IMR-90 (cell line): Measurements from ENCODE around the gene EIF3L. TPM values are rescaled to one million over a fixed set of nuclear protein-coding genes. Genes with fewer than 3 reads are reported as not detected.

Experiments
- ATAC-seq: fragments of 200-7000 bp; cut with Tn5 transposase; 2 replicates; pipeline ENCODE4 v1.9.1; 2020; ENCODE audit warnings: low read depth, mild to moderate bottlenecking, moderate library complexity
- BruUV-seq: library from RNA; stranded (reverse); fragments of 400-500 nt; replicated peaks from 2 replicates; lab custom pipeline; 2021; lab: Mats Ljungman, UMichigan
- CTCF ChIA-PET: fragments of 300-600 bp; formaldehyde crosslinking; extraction: SDS; loops from one replicate; lab custom pipeline; 2021; ENCODE audit warnings: antibody characterized with exemption; lab: Yijun Ruan, JAX
- POLR2A ChIA-PET: fragments of 300-600 bp; sonication (Branson Sonifier 250); formaldehyde crosslinking; loops from one replicate; lab custom pipeline; 2022; ENCODE audit warnings: antibody characterized with exemption; ENCODE audit not compliant: unreplicated experiment; lab: Charles Lee
- DNase-seq: peaks from one replicate; pipeline ENCODE4 v3.0.0; 2013
- H2AFZ ChIP-seq: replicated peaks from 2 replicates; pipeline ENCODE3; 2013; ENCODE audit warnings: low read length, mild to moderate bottlenecking; ENCODE audit not compliant: poor library complexity
- H2AK5ac ChIP-seq: 2 replicates; pipeline ENCODE4 v1.6.1; 2013; ENCODE audit warnings: low read depth, low read length, inconsistent platforms
- H2AK9ac ChIP-seq: replicated peaks from 2 replicates; pipeline ENCODE3; 2013; ENCODE audit warnings: mild to moderate bottlenecking, low read depth, low read length, moderate library complexity; ENCODE audit not compliant: poor library complexity
- H2BK120ac ChIP-seq: 2 replicates; pipeline ENCODE4 v1.6.1; 2013; ENCODE audit warnings: low read depth, low read length, inconsistent platforms
- H2BK15ac ChIP-seq: 3 replicates; pipeline ENCODE4 v1.6.1; 2013; ENCODE audit warnings: low read depth, low read length, inconsistent platforms
- H2BK20ac ChIP-seq: 2 replicates; pipeline ENCODE4 v1.6.1; 2013; ENCODE audit warnings: low read depth, mild to moderate bottlenecking, inconsistent platforms, low read length, moderate library complexity
- H2BK5ac ChIP-seq: 2 replicates; pipeline ENCODE4 v1.6.1; 2013; ENCODE audit warnings: mild to moderate bottlenecking, low read depth, low read length, inconsistent platforms; ENCODE audit not compliant: poor library complexity, severe bottlenecking
- H3K14ac ChIP-seq: replicated peaks from 2 replicates; pipeline ENCODE4 v1.6.1; 2013; ENCODE audit warnings: low read depth, low read length, inconsistent platforms
- H3K18ac ChIP-seq: 2 replicates; pipeline ENCODE4 v1.6.1; 2013; ENCODE audit warnings: low read depth, low read length, control low read depth
- H3K23ac ChIP-seq: 2 replicates; pipeline ENCODE4 v1.6.1; 2013; ENCODE audit warnings: low read depth, low read length, inconsistent platforms
- H3K27ac ChIP-seq: 2 replicates; pipeline ENCODE4 v1.5.1; 2013; ENCODE audit warnings: mild to moderate bottlenecking, control low read depth, low read length; ENCODE audit not compliant: insufficient read depth
- H3K27me3 ChIP-seq: 2 replicates; pipeline ENCODE4 v1.6.1; 2013; ENCODE audit warnings: low read length; ENCODE audit not compliant: control insufficient read depth, insufficient read depth
- H3K36me3 ChIP-seq: 2 replicates; pipeline ENCODE4 v1.6.1; 2013; ENCODE audit warnings: low read length, mixed read lengths; ENCODE audit not compliant: control insufficient read depth, insufficient read depth
- H3K4ac ChIP-seq: 2 replicates; pipeline ENCODE4 v1.6.1; 2013; ENCODE audit warnings: low read depth, low read length, inconsistent platforms
- H3K4me1 ChIP-seq: 2 replicates; pipeline ENCODE4 v1.6.1; 2013; ENCODE audit warnings: low read length, mixed read lengths; ENCODE audit not compliant: control insufficient read depth, insufficient read depth
- H3K4me2 ChIP-seq: 2 replicates; pipeline ENCODE4 v1.6.1; 2013; ENCODE audit warnings: low read depth, mild to moderate bottlenecking, control low read depth, low read length, moderate library complexity
- H3K4me3 ChIP-seq: 2 replicates; pipeline ENCODE4 v1.5.1; 2013; ENCODE audit warnings: low read depth, mild to moderate bottlenecking, control low read depth, low read length, moderate library complexity; ENCODE audit not compliant: insufficient read depth
- H3K56ac ChIP-seq: 2 replicates; pipeline ENCODE4 v1.6.1; 2013; ENCODE audit warnings: low read length, inconsistent platforms; ENCODE audit not compliant: insufficient read depth; ENCODE audit errors: extremely low read depth
- H3K79me1 ChIP-seq, 2 experiments: 2 replicates each; pipeline ENCODE4 v1.6.1; 2013; ENCODE audit warnings: low read length in 2 of 2, inconsistent platforms in 1 of 2, low read depth in 1 of 2
- H3K9ac ChIP-seq: 2 replicates; pipeline ENCODE4 v1.6.1; 2013; ENCODE audit warnings: low read depth, low read length, control low read depth
- H3K9me1 ChIP-seq: 2 replicates; pipeline ENCODE4 v1.6.1; 2013; ENCODE audit warnings: low read length, inconsistent platforms; ENCODE audit not compliant: insufficient read depth
- H3K9me3 ChIP-seq: 2 replicates; pipeline ENCODE4 v1.6.1; 2013; ENCODE audit warnings: low read length; ENCODE audit not compliant: control insufficient read depth, insufficient read depth
- H4K20me1 ChIP-seq: 2 replicates; pipeline ENCODE4 v1.6.1; 2013; ENCODE audit warnings: low read length, inconsistent platforms; ENCODE audit not compliant: insufficient read depth
- H4K5ac ChIP-seq: 2 replicates; pipeline ENCODE4 v1.6.1; 2013; ENCODE audit warnings: mild to moderate bottlenecking, low read depth, low read length, control low read depth
- H4K8ac ChIP-seq, 2 experiments: 2 replicates each; pipeline ENCODE4 v1.6.1; 2013; ENCODE audit warnings: low read depth in 2 of 2, low read length in 2 of 2, control low read depth in 1 of 2, inconsistent platforms in 1 of 2
- H4K91ac ChIP-seq: 2 replicates; pipeline ENCODE4 v1.6.1; 2013; ENCODE audit warnings: low read depth, low read length, inconsistent platforms; ENCODE audit not compliant: insufficient read depth
- FOS ChIP-seq: fragments of 150-350 bp; IDR thresholded peaks from 2 replicates; pipeline ENCODE4 v1.6.1; 2016; ENCODE audit warnings: low read depth, low read length
- RCOR1 ChIP-seq: IDR thresholded peaks from 2 replicates; pipeline ENCODE4 v1.6.1; 2012; ENCODE audit warnings: mild to moderate bottlenecking, low read length, improper control_type of control experiment; ENCODE audit not compliant: insufficient replicate concordance
- WGBS, 2 experiments: methylation state at CpG; one replicate each; pipeline versions ENCODE4 v1.1.5 to v1.1.7; 2013; ENCODE audit warnings: missing lambda C conversion rate in 2 of 2; ENCODE audit not compliant: insufficient read length in 1 of 2; ENCODE audit errors: extremely low coverage in 2 of 2; 5-methylcytosine and 5-hydroxymethylcytosine counted together
- dilution Hi-C: fragments of 300-500 bp; cut with HindIII; formaldehyde crosslinking; loops from one replicate; pipeline ENCODE4 v1.14.3; 2018; ENCODE audit warnings: low sequenced_read_pairs; ENCODE audit not compliant: unreplicated experiment
- in situ Hi-C: fragments of 300-500 bp; cut with MboI; formaldehyde crosslinking; loops from 3 replicates; pipeline ENCODE4 v1.14.3; 2019; ENCODE audit warnings: low sequenced_read_pairs, inconsistent platforms, mixed read lengths
- intact Hi-C: fragments of 100-400 bp; cut with micrococcal nuclease; formaldehyde crosslinking; loops from 2 replicates; pipeline ENCODE4 v1.10.0; 2022
- polyA plus RNA-seq, 3 experiments: library from polyadenylated mRNA; depleted of rRNA; stranded (reverse); fragments of >200 nt; gene quantifications; 2 replicates each; pipeline ENCODE4 v1.2.3, GENCODE V29; 2012; ENCODE audit warnings: low replicate concordance in 1 of 3
- total RNA-seq: library from RNA; depleted of rRNA; stranded (reverse); fragments of >200 nt; gene quantifications from 2 replicates; pipeline ENCODE4 v1.2.3, GENCODE V29; 2012

EIF3L gene
- total and polyA plus RNA-seq, 2 of the 4 experiments (the other 2 are of a cell fraction) = 391 to 593 TPM

DNA sequence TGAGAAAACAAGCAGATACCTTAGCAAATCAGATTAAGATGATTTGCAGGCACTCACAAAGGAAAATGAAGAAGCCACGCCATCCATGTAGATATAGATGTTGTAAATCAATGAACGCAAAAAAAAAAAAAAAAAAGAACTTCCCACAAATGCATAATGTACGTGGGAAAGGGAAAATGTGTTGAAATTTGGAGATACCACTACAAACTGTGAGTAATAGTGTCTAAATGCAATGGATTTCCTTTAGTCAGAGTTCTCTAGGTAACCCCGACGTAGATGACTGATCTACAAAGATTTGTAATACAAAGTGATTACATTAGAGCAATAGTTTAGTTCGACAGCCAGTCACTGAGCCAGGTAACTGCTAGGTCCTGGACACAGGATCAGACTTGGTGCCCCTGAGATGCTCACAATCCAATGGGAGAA, 4.3 kb upstream of the EIF3L start:
- Histone ChIP-seq H2AK9ac (no peak overlapping the region), H3K9ac (no peak overlapping the region), H3K9me3 (no peaks in the 10 kb centered on the region), H3K23ac (no peak overlapping the region), H3K36me3 (no peaks in the 10 kb centered on the region; the same call in 1 of the 2 replicates), H3K4me2 (no peak overlapping the region), H3K4me1 (peaks cover 1% of the 10 kb centered on the region; the same call in 1 of the 2 replicates), H3K4ac (no peak overlapping the region), H2BK15ac (no peak overlapping the region), H3K9me1 (peaks cover 4% of the 10 kb centered on the region; the same call in 1 of the 2 replicates), H3K4me3 (peak overlapping the region; percentile 40), H3K56ac (no peak overlapping the region), H4K20me1 (peaks cover 9% of the 10 kb centered on the region), H2BK120ac (no peak overlapping the region), H3K79me1 (peaks cover 27 to 53% of the 10 kb centered on the region in 2 experiments), H3K14ac (no peak overlapping the region), H2BK5ac (no peak overlapping the region), H3K27ac (no peak overlapping the region), H2AK5ac (no peak overlapping the region; the same call in 1 of the 2 replicates), H4K8ac (peak overlapping the region; percentile 14 to 70; a peak in 1 of 4 replicates), H3K27me3 (no peaks in the 10 kb centered on the region), H2AFZ (no peak overlapping the region), H2BK20ac (no peak overlapping the region), H4K5ac (no peak overlapping the region), H3K18ac (no peak overlapping the region), H4K91ac (no peak overlapping the region)
- in situ Hi-C loops = no loop called here
- DNase-seq (no peak), ATAC-seq (no peak)
- BruUV-seq = no TSS peak
- intact Hi-C loops = loop anchor here (5.0 kb wide), 1 partner anchor 38 kb away; the partner anchor contains the start of gene GCAT
- TF ChIP-seq RCOR1 = peak; percentile 5
- TF ChIP-seq FOS = no peak
- WGBS, 2 experiments = 100% methylated on average over 2 of the region's 6 CpGs; no CpG with 5 or more reads in 1 of the 2 experiments
- POLR2A ChIA-PET = interaction anchor here (0.6 kb wide), 1 partner anchor 53 kb away, joined by 3 read pairs; no protein-coding TSS in a partner anchor
- CTCF ChIA-PET = no interaction called here
- dilution Hi-C loops = no loop called here
